Activated T-helper 17 cell treated with anti-CD3 and anti-CD28 coated beads, Interleukin-2, amount 50 U/mL, for 72 hours (primary cell): ENCODE measurements around the gene ZNF33A. TPM values are rescaled to one million over a fixed set of nuclear protein-coding genes. Genes with fewer than 3 reads are reported as not detected.
"Not testable (repeated sequence)": the region's sequence is repeated elsewhere in the genome, so short reads cannot be mapped to it uniquely, and the experiment has no call there.

ENCODE experiments used
- ATAC-seq: fragments of 150-1000 bp; cut with Tn5 transposase; replicated peaks from 2 replicates; pipeline ENCODE4 v1.10.0; 2021; ENCODE audit warnings: mild to moderate bottlenecking, moderate library complexity
- H3K27ac Mint-ChIP-seq: one replicate; pipeline ENCODE4 v1.8.0; 2022; ENCODE audit warnings: mixed read lengths
- H3K27me3 Mint-ChIP-seq: one replicate; pipeline ENCODE4 v1.8.0; 2022; ENCODE audit warnings: mixed read lengths
- H3K36me3 Mint-ChIP-seq: one replicate; pipeline ENCODE4 v1.8.0; 2022; ENCODE audit warnings: low read depth, mild to moderate bottlenecking, mixed read lengths
- H3K4me1 Mint-ChIP-seq: one replicate; pipeline ENCODE4 v1.8.0; 2022; ENCODE audit warnings: mixed read lengths
- H3K4me3 Mint-ChIP-seq: one replicate; pipeline ENCODE4 v1.8.0; 2022; ENCODE audit warnings: mild to moderate bottlenecking, mixed read lengths
- H3K9me3 Mint-ChIP-seq: one replicate; pipeline ENCODE4 v1.8.0; 2022; ENCODE audit warnings: mixed read lengths
- total RNA-seq, 2 donors: library from RNA; stranded (reverse); gene quantifications; one replicate each; pipeline ENCODE4 v1.2.3, GENCODE V29; 2022

ZNF33A gene
- total RNA-seq, 2 donors from 2014 or later = 26.6 to 33.1 TPM

DNA sequence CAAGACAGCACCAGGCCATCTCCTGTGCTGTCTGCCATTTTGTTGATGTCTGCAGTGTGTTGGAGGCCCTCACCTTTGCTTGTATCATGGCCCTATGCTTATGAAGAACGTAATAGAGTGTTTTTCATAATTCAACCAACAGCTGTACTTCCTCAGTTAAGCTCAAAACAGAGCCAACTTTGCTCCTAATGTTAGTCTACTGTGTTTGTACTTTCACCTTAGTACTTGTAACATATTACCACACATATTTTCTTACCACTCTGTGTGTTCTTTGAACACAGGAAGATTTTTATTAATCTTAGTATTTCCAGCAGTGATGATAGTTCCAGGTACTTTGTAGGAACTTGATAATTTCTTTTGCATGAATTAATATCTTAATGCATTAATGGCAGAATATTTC, 5.9 kb downstream of the ZNF33A start:
- Mint-ChIP-seq H3K4me3 (no peak overlapping the region), H3K27ac (no peak overlapping the region), H3K4me1 (peaks cover 19% of the 10 kb centered on the region), H3K9me3 (no peaks in the 10 kb centered on the region), H3K27me3 (no peaks in the 10 kb centered on the region), H3K36me3 (peaks cover 98% of the 10 kb centered on the region)
- no peak for ATAC-seq

DNA sequence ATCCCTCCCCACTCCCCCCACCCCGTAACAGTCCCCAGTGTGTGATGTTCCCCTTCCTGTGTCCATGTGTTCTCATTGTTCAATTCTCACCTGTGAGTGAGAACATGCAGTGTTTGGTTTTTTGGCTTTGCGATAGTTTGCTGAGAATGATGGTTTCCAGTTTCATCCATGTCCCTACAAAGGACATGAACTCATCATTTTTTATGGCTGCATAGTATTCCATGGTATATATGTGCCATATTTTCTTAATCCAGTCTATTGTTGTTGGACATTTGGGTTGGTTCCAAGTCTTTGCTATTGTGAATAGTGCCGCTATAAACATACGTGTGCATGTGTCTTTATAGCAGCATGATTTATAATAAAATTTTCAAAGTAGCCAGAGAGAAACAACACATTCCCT, 8.6 kb downstream of the ZNF33A start:
- ATAC-seq, H3K9me3 Mint-ChIP-seq, H3K27me3 Mint-ChIP-seq, H3K4me3 Mint-ChIP-seq: not testable (repeated sequence)
- peak overlapping the region; percentile 50 for H3K27ac Mint-ChIP-seq
- H3K36me3 Mint-ChIP-seq = peaks cover 100% of the 10 kb centered on the region
- peaks cover 15% of the 10 kb centered on the region for H3K4me1 Mint-ChIP-seq

DNA sequence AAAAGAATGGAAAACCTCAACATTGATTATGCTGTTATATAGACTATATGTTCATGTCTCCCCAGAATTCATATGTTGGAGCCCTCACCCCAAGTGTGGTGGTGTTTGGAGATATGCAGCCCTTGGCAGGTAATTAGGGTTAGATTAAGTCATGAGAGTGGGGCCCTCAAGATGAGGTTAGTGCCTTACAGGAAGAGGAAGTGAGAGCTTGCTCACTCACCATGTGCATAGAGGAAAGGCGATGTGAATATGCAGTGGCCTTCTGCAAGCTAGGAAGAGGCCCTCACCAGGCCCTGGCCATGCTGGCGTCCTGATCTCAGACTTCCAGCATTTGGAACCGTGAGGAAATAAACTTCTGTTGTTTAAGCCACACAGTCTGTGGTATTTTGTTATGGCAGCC, 14.8 kb downstream of the ZNF33A start:
- peaks cover 100% of the 10 kb centered on the region for H3K36me3 Mint-ChIP-seq
- H3K27ac Mint-ChIP-seq = peak overlapping the region; percentile 62
- no peaks in the 10 kb centered on the region for H3K27me3 Mint-ChIP-seq
- H3K4me3 Mint-ChIP-seq = no peak overlapping the region
- peak; percentile 51 for ATAC-seq
- H3K9me3 Mint-ChIP-seq = peaks cover 3% of the 10 kb centered on the region
- peaks cover 15% of the 10 kb centered on the region for H3K4me1 Mint-ChIP-seq

DNA sequence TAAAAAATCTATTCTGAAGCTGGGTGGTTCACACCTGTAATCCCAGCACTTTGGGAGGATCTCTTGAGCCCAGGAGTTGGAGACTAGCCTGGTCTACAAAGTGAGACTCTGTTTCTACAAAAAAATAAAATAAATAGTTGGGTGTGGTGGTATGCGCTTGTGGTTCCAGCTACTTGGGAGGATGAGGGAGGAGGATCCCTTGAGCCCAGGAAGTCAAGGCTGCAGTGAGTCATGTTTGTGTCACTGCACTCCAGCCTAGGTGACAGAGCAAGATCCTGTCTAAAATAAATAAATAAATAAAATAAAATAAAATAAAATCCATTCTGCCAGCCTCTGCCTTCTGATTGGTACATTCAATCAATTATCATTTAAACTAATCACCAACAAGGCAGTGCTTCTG, 17.5 kb downstream of the ZNF33A start:
- peak; percentile 56 for ATAC-seq
- H3K9me3 Mint-ChIP-seq = peaks cover 3% of the 10 kb centered on the region
- peaks cover 100% of the 10 kb centered on the region for H3K36me3 Mint-ChIP-seq
- H3K4me3 Mint-ChIP-seq = no peak overlapping the region
- peak overlapping the region; percentile 71 for H3K27ac Mint-ChIP-seq
- H3K4me1 Mint-ChIP-seq = peaks cover 9% of the 10 kb centered on the region
- H3K27me3 Mint-ChIP-seq = no peaks in the 10 kb centered on the region

DNA sequence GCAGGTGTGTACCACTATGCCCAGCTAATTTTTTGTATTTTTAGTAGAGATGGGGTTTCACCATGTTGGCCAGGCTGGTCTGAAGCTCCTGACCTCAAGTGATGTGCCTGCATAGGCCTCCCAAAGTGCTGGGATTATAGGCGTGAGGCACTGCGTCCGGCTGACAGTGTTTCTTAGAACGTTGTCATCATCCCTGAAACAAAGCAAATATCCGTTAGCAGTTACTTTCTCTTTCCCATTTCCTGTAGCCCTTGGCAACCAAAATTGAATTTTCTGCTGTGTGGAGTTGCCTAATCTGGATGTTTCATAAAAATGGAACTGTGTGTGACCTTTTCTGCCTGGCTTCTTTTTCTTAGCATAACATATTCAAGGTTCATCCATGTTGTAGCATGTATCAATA, 22.4 kb downstream of the ZNF33A start:
- H3K4me3 Mint-ChIP-seq = no peak overlapping the region
- no peaks in the 10 kb centered on the region for H3K4me1 Mint-ChIP-seq
- no peaks in the 10 kb centered on the region for H3K9me3 Mint-ChIP-seq
- H3K36me3 Mint-ChIP-seq = peaks cover 100% of the 10 kb centered on the region
- ATAC-seq = no peak
- H3K27me3 Mint-ChIP-seq = no peaks in the 10 kb centered on the region
- no peak overlapping the region for H3K27ac Mint-ChIP-seq

DNA sequence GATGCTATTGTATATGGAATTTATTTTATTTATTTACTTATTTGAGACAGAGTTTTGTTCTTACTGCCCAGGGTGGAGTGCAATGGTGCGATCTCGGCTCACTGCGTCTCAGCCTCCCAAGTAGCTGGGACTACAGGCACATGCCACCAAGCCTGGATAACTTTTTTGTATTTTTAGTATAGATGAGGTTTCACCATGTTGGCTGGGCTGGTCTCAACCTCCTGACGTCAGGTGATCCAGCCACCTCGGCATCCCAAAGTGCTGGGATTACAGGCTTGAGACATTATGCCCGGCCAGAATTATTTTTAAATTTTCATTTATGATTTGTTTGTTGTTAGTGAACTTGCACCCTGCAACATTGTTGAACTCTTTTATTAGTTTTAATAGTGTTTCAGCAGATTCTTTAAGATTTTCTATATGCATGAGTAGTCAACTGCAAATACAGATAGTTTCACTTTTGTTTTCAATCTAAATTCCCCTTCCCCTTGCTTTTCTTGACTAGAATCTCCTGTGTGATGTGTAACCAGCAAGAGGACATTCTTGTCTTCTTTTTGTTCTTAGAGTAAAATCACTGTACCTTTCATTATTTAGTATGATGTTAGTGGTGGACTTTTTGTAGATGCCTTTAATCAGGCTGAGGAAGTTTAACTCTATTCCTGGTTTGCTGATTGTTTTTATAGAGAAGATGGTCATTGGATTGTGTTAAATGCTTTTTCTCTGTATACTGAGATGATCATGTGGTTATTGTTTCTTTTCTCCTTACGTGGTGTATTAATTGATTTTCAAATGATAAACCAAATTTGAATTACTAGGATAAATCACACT, 27.8 kb downstream of the ZNF33A start:
- H3K4me3 Mint-ChIP-seq = peak overlapping the region; percentile 86
- peak overlapping the region; percentile 84 for H3K27ac Mint-ChIP-seq
- peak; percentile 93 for ATAC-seq

DNA sequence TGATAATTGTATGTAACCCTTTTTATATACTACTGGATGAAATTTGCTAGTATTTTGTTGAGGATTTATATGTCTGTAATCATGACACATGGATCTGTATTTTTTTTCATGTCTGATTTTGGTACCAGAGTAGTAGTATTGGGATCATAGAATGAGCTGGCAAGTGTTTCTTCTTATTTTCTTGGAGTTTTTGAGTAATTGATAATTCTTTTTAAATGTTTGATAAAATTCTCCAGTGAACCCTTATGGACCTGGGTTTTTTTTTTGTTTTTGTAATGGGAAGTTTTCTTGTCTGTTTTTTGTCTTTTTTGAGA, 28.4 kb downstream of the ZNF33A start:
- H3K27me3 Mint-ChIP-seq = no peaks in the 10 kb centered on the region
- peak; percentile 73 for ATAC-seq
- peak overlapping the region; percentile 84 for H3K27ac Mint-ChIP-seq
- peaks cover 16% of the 10 kb centered on the region for H3K4me1 Mint-ChIP-seq
- H3K36me3 Mint-ChIP-seq = peaks cover 91% of the 10 kb centered on the region
- no peaks in the 10 kb centered on the region for H3K9me3 Mint-ChIP-seq
- peak overlapping the region; percentile 86 for H3K4me3 Mint-ChIP-seq

More for the DNA sequence above, 27.8 kb downstream of the ZNF33A start:
- Mint-ChIP-seq H3K27me3 (no peaks in the 10 kb centered on the region), H3K4me1 (peaks cover 11% of the 10 kb centered on the region), H3K9me3 (no peaks in the 10 kb centered on the region), H3K36me3 (peaks cover 91% of the 10 kb centered on the region)

DNA sequence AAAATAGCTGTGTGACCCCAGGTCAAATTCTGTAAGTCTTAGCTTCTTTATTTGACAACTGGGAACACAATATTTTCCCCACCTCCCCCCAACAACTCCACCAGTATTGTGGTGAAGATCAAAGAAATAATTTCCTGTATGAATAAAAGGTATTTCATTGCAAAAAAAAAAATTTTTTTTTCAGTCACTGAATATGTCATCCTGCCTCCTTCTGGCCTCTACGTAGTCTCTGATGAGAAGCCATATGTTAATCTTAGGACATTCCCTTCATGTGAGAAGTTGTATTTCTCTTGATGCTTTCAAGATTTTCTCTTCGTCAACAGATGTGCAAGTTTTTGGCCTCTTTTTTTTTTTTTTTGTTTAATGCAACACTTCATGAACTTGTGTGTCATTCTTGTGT, 33.0 kb downstream of the ZNF33A start:
- H3K27ac Mint-ChIP-seq = no peak overlapping the region
- H3K27me3 Mint-ChIP-seq = no peaks in the 10 kb centered on the region
- ATAC-seq = no peak
- no peak overlapping the region for H3K4me3 Mint-ChIP-seq
- peaks cover 32% of the 10 kb centered on the region for H3K4me1 Mint-ChIP-seq
- peaks cover 91% of the 10 kb centered on the region for H3K36me3 Mint-ChIP-seq
- peaks cover 8% of the 10 kb centered on the region for H3K9me3 Mint-ChIP-seq

DNA sequence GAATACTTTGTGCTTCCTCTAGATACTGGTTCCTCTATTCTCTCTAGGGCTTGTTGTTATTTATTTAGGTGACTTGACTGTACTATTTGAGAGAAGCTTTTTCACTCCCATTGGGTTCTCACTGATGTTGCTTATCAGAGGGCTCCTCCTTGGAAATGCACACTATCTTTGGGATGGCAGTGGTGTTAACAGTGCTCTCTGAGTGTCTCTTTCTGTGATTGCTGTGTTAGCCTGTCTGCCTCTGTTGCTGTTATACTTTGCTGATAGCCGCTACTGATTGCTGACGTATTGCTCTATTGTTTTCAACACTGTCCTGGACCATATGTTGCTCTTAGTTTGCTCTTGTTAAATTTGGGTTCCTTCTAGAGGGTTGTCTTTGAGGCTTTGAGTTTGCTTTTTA, 34.7 kb downstream of the ZNF33A start:
- H3K27me3 Mint-ChIP-seq = no peaks in the 10 kb centered on the region
- peaks cover 25% of the 10 kb centered on the region for H3K4me1 Mint-ChIP-seq
- no peak overlapping the region for H3K4me3 Mint-ChIP-seq
- no peak for ATAC-seq
- H3K9me3 Mint-ChIP-seq = peaks cover 14% of the 10 kb centered on the region
- peaks cover 95% of the 10 kb centered on the region for H3K36me3 Mint-ChIP-seq
- no peak overlapping the region for H3K27ac Mint-ChIP-seq

DNA sequence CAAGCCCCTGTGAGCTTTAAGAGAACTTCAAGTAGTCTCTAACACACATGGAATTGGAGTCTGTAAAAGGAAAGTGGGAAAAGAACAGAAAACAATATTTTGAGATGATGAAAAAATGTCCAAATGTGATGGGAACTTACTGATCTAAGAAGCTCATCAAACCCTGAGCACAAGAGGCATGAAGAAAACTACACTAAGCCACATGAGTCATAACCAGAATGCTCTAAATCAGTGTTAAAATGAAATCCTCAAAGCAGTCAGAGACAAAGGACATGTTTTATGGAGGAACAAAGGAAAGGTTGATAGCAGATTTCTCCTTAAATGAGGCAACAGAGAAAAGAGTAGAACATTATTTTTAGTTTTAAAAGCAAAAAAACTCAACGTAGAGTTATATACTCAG, 37.2 kb downstream of the ZNF33A start:
- Mint-ChIP-seq H3K27me3 (no peaks in the 10 kb centered on the region), H3K4me3 (no peak overlapping the region), H3K36me3 (peaks cover 94% of the 10 kb centered on the region), H3K9me3 (peaks cover 19% of the 10 kb centered on the region), H3K4me1 (peaks cover 24% of the 10 kb centered on the region), H3K27ac (peak overlapping the region; percentile 81)
- peak; percentile 79 for ATAC-seq

DNA sequence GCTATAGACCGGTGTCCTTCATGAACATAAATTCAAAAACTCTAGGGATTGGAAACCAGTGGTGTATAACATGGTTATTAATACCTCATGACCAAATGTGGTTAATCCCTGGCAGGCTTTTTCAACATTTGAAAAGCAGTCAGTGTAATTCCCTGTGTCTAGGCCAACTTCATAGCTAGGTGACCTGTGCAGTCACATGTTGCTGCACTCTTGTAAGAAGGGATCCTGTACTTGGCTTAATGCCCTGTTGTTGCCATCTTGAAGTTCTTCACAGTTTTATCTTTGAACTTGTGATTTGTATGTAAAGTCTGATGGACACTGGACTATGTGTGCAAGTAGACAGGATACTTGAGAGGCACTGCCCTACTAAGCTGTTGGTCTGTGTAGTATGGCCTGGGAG, 39.7 kb downstream of the ZNF33A start:
- no peak for ATAC-seq
- H3K36me3 Mint-ChIP-seq = peaks cover 94% of the 10 kb centered on the region
- H3K27ac Mint-ChIP-seq = no peak overlapping the region
- peaks cover 37% of the 10 kb centered on the region for H3K9me3 Mint-ChIP-seq
- H3K4me3 Mint-ChIP-seq = no peak overlapping the region
- no peaks in the 10 kb centered on the region for H3K27me3 Mint-ChIP-seq
- H3K4me1 Mint-ChIP-seq = peaks cover 14% of the 10 kb centered on the region

DNA sequence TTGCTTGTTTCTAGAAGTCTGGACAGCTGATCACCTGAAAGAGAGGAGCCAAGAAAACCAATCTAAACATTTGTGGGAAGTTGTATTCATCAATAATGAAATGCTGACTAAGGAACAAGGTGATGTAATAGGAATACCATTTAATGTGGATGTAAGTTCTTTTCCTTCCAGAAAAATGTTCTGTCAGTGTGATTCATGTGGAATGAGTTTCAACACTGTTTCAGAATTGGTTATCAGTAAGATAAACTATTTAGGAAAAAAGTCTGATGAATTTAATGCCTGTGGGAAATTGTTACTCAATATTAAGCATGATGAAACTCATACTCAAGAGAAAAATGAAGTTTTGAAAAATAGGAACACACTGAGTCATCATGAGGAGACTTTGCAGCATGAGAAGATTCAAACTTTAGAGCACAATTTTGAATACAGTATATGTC, 43.9 kb downstream of the ZNF33A start:
- no peak for ATAC-seq
- Mint-ChIP-seq H3K27ac (peak overlapping the region; percentile 19), H3K9me3 (peaks cover 51% of the 10 kb centered on the region), H3K4me1 (no peaks in the 10 kb centered on the region), H3K36me3 (peaks cover 94% of the 10 kb centered on the region), H3K4me3 (no peak overlapping the region), H3K27me3 (no peaks in the 10 kb centered on the region)

DNA sequence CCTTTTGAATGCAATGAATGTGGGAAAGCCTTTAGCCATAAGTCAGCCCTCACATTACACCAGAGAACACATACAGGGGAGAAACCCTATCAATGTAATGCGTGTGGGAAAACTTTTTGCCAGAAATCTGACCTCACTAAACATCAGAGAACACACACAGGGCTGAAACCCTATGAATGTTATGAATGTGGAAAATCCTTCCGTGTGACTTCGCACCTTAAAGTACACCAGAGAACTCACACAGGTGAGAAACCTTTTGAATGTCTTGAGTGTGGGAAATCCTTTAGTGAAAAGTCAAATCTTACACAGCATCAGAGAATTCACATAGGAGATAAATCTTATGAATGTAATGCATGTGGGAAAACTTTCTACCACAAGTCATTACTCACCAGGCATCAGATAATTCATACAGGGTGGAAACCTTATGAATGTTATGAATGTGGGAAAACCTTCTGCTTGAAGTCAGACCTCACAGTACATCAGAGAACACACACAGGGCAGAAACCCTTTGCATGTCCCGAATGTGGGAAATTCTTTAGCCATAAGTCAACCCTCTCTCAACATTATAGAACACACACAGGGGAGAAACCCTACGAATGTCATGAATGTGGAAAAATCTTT, 44.9 kb downstream of the ZNF33A start:
- Mint-ChIP-seq H3K36me3 (peaks cover 94% of the 10 kb centered on the region), H3K9me3 (peaks cover 51% of the 10 kb centered on the region)
- not testable (repeated sequence) for ATAC-seq, H3K4me1 Mint-ChIP-seq, H3K27ac Mint-ChIP-seq, H3K27me3 Mint-ChIP-seq, H3K4me3 Mint-ChIP-seq

DNA sequence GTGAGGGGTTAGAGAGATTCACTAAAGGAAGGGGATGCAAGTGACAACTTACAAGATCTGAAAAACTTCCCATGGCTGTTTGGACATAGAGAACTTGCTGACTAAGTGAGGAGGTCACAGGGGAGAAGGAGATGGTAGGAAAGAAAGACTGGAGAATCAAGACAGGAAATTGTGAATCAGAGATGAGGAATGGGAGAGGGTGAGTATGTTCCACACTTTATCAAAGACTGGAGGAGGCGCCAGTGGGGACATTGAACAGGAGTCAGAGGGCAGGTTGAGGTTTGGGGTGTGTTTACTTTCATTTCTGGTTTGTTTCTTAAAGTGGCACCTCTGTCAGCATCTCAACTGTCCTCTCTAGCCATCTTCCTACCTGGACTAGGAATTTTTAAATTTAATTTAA, 59.2 kb downstream of the ZNF33A start:
- H3K27me3 Mint-ChIP-seq, H3K36me3 Mint-ChIP-seq, ATAC-seq, H3K9me3 Mint-ChIP-seq, H3K4me1 Mint-ChIP-seq, H3K27ac Mint-ChIP-seq, H3K4me3 Mint-ChIP-seq: not testable (repeated sequence)

DNA sequence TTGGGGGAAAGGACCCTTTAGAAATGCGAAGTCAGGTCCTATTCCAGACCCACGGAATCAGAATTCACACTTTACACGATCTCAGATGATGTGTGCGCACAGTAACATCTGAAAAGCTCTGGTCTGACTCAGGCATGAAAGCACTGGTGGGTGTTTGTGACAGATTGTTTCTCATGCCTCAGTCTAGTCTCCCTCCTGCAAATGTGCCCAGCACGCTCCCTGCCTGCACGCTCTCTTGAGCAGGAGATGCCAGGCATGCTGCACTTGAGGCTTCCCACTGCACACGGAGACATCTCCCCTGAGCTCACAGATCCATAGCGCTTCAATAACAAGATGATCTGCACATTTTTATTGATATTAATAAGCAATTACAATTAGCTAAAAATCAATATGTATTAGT, 60.0 kb downstream of the ZNF33A start:
- H3K36me3 Mint-ChIP-seq = no peaks in the 10 kb centered on the region
- peaks cover 8% of the 10 kb centered on the region for H3K9me3 Mint-ChIP-seq
- H3K27ac Mint-ChIP-seq = no peak overlapping the region
- no peak overlapping the region for H3K4me3 Mint-ChIP-seq
- ATAC-seq = no peak
- H3K27me3 Mint-ChIP-seq = peaks cover 5% of the 10 kb centered on the region
- H3K4me1 Mint-ChIP-seq = peaks cover 8% of the 10 kb centered on the region
